ENCODE data around the gene THRB. TPM values are rescaled to one million over a fixed set of nuclear protein-coding genes. Genes with fewer than 3 reads are reported as not detected.
A peak's percentile ranks its signal among the peaks of the same experiment; 100 is the strongest.
"Not testable (repeated sequence)": the region's sequence is repeated elsewhere in the genome, so short reads cannot be mapped to it uniquely, and the experiment has no call there.

THRB gene
- polyA plus RNA-seq, 1 donor = 31.4 TPM

DNA sequence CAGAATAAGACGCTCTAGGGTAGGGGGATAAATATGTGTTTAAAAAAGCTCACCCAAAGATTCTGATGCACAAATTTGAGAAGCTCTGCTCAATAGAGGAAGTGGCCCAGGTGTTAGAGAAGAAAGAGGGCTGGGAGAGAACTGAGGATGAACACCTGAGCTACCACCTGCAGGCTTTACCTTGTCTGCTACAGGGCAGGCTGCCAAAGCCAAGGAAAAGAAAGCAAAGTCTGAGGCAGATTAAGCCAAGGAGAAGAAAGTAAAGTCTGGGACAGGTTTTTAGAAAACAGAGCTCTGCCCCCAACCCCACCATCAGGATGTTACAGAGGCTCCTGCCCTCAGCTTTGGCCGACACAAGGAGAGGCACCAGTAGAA lies 92.9 kb downstream of the THRB start:
- no peak for DNase-seq

DNA sequence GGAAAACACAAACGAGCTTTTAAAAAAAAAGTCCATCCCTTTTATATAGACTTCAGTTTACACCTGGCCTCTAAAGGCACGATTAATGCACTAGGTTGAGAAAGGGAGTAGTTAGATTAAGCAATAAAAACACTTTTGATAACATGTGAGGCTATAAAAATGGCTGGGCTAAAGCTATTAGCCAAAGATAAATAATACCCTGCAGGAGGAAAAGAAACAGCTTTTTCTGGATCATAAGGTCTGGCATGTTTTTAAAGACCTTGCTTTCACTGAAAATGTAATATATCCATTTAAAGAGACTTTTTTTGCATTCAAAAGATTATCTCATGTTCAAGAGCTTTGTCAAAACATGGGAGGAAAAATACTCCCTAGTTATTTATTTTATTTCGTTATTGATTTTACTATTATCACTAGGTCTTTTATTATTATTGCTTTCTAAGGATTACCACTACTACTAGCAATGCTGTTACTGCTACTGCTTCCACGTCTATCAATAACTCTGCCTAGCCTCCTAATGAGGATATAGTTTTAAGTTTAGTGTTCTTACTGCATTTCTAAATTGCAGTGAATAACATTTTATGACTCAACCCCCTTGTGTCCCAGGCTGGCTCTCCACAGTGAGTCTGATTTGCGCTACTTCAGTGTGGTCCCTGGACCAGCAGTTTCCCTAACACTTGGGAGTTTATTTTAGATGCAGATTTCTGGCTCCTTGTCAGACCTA lies 93.4 kb downstream of the THRB start:
- no peak for DNase-seq

DNA sequence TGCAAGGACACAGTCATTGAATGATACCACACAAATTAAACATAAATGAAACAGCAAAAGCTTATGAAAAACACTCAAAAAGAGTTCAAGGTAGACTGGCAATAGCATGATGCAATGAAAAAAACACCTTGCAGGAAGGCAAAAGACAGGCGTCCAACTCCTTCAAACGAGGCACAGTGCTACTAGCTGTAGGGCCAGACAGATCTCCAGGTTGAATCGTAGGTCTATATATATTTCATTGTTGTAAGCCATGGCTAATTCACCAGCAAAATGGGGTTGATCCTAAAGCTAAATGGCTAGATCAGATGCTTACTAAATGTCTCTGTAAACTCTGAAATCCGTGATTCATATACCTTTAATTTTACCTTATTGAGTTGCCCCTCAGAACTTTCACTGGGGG lies 94.2 kb downstream of the THRB start:
- no peak for DNase-seq

DNA sequence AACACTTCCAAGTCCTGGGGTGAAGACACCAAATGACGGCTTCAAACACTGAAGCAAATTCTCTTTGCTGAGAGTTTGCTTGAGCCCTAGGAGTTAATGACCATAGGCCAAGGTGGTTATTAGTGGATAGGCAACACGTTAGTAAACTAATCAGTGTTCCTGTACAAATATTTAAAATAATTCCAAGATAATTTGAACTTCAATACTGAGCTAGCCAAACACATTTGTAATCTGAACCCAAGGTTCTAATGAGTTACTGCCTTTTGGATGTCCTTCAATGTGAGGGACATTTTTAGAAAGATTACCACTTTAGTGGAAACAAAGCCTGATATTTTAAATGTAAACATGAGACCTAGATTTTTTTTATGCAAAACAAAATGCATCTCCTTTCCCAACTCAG lies 94.6 kb downstream of the THRB start:
- no peak for DNase-seq

DNA sequence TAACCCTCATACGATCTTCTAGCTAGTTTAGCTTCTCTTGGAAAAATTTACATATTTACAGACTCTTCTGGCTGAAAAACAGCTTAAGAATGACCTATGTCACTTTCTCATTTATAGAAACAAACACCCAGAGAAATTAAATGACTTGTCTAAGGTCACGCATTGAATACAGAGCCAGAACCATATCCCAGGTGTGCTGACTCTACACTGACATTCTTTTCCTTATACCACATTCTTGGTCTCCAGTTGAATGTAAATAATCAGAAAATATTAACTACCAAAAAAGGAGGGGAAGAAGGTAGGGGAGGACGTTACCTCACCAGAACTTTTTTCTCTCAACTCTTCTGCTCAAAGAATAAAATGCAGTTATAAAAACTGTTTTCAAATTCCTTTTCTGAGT lies 95.0 kb downstream of the THRB start:
- DNase-seq = no peak

DNA sequence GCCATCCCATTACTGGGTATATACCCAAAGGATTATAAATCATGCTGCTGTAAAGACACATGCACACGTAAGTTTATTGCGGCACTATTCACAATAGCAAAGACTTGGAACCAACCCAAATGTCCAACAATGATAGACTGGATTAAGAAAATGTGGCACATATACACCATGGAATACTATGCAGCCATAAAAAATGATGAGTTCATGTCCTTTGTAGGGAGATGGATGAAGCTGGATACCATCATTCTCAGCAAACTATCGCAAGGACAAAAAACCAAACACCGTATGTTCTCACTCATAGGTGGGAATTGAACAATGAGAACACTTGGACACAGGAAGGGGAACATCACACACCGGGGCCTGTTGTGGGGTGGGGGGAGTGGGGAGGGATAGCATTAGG lies 95.9 kb downstream of the THRB start:
- not testable (repeated sequence) for DNase-seq

DNA sequence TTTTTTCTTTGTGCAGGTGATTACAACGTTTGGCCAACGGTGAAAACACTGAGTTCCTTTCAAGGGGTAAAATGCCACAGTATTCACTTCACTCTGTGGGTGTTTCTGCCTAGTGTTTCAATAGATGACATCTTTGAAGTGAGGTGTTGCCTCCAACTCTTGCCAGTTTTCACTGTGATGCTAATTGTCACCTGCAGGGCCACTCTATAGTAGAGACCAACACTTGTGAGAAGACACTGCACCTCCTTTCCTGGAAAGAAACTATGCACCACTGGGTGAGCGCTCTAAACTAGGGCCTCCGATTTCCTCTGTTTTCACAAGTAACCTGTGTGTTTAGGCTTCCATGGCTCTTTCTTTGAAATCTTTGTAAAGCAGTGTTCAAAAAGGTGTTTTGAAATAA lies 98.3 kb downstream of the THRB start:
- DNase-seq = no peak

DNA sequence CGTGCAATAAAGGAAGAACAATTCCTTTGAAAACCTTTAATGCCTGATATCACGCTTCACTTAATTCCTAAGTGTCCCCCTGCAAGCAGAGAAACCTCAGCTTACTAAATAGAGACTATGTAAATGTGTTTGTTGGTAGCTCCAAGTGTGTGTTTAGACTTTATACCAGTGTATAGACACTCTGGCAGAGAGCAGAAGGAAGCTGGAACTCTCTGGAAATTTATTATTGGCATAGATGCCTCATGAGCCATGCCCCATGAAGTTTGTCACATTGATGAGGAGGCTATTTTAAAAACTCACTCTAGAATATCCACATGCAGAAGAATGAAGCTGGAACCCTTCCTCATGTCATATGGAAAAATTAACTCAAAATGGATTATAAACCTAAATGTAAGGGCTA lies 99.9 kb downstream of the THRB start:
- DNase-seq = no peak

DNA sequence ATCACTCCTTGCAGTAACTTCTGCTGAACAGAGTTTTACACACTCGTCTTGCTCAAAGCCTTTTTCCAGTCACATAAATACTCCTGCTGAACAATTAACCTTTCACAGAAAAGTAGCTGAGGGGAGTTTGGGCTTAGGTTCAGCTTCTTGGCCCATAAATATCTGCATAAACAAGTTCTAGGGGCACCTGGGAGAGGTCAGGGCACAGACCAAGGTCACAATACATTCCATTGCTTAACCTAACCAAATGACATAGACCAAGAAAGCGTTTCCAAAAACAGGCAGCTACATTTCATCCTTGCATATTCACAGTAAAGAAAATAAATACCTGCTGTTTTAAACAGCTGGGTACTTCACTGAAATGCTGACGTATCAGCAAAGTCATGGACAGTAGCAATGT lies 101.3 kb downstream of the THRB start:
- DNase-seq = no peak

DNA sequence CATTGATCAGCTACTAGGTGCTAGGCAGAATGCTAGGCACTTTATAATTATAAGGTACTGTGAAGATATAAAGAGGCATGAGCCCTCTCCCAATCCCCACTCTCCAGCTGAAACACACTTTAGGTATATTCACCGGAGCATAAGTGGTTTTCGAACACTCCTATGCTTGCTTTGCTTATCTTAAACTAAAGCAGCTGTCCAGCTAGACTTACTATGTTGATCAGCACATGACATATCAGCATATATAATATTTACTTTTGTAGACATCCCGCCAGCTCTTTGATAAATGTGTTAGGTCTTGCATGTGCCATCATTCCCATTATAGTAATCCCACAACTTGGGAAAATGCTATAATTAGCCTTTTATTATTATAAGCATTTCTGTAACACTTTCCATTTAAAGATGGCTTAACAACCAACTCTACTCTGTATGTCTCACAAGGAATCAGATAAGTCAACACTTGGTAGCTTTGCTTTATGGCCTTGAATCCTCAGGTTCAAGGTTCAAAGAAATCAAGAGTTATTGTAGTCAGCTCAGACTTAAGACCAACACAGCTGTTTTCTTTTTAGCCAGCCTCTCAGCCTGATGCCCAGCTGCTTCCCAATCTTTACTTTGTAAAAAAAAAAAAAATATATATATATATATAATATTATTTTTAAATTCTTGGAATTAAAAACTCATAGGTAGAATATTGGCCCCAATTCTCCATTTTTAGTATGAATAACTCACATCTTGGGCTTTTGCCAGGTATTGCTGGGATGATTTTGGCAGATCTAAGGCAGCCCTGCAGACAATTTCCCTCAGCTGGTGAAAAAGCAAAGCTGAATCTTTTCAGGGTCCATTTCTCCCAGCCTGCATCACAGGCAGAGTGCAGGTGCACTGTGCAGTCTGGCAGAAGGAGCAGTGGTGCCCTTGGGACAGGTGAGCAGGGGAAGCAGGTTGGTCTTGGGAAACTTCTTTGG lies 104.2 kb downstream of the THRB start:
- DNase-seq = no peak

DNA sequence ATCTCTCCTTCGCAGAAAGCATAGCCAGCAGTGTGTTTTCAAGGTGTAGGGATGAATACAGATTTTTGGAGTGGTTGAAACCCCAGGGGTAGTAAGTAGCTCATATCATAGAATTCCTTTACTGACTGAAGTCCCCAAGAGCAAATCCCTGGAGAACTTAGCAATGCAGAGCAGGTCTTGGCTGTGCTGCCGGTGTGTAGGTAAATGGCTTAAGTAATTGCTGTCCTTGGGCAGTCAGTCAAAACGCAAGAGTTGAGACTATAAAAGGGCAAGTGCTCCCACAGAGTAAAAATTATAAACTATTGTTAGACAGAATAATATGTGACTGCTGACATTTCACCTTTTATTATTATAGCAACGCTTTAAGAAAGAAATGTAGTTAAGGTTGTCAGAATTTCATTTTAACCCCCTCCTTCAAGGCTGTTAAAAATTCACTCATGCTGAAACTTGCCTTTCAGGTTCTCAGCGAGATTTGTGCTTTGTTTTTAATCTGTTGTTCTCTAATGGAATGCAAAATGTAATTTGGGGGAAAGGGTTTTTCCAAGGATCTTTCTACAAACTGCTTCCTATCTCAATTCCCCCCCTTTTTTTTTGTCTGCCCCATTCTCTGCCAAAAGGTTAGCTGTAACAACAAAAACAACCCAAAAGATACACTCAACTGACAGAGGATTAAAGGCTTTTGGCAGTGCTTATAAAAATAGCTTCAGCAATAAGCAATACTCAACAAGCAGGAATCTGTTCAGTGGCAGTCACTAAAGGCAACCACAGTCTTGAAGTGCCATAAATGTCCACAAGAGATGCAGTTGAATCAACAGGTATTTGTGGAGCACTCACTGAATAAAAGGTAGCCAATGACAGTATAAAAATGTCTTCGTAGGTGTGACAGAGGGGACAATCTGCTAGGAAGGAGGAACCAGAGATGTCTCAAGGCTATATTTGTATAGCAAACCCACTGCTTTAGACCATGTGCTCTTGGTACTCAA lies 105.3 kb downstream of the THRB start:
- DNase-seq = peak; percentile 66

DNA sequence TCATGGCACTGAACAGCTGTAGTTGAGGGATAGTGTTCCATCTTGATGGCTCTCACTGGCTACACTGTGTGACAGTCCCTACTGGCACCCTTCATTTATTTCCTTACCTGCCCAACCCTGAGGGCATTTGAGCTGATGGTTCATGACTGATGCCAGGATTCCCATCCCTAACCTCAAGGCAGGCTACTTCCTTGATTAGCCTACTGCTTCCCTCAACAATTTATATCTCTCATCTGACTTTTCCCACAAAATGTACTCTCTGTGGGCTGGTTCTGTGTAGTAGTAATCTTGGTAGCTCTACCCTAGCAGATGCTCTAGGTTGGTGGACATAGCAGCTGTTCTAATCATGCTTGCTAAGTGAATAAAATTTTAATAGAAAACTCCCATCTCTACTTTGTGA lies 106.0 kb downstream of the THRB start:
- no peak for DNase-seq

DNA sequence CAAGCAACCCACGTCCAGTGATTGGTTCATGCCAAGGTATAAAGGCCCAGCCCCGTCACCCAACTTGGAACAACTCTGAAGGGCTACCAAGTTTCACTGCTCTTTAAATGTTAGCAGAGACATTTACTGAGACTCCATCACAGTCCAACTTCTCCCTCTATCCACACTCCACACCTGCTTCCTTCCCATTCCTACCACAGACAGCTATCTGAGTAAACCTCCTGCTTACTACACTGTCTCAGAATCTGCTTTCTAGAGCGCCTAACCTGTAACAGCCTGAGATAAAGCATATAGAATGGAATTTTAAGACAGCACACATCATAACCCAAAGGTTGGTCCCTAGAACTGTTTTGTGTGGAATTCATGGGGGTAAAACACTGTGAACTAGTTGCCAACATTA lies 106.5 kb downstream of the THRB start:
- no peak for DNase-seq

DNA sequence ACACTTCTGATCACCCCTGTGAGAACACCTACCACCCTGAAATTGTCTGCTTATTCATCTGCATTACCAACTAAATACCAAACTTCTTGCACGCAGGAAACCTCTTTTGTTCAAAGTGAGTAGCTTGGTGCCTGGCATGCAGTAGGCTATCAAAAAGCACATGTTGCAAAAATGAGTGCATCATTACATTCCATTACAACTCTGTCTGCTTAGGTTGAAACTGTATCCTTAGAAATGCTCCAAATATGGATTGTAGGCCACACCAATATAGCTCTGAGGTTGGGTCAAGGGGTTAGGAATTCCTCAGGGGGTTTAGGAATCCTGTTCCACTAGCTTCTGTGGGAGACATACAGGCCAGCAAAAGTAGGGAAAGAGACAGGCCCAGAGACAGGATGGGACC lies 107.2 kb downstream of the THRB start:
- no peak for DNase-seq

DNA sequence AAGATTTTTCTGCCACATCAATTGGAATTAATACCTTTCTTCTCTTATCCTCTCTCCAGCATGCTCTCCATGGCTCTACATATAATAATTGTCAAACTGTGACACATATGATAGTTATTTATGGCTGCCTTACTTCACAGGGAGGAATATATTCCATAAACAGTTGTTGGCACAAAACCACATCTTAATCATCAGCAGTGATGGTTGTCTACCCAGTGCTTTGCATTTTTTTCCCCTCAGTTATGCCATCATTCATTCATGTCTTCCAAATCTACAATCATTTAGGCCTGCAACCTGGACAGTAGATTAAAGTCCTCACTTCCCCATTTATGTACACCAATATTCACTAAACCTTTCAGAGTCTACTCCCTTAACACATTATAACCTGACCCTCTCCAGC lies 107.7 kb downstream of the THRB start:
- no peak for DNase-seq

DNA sequence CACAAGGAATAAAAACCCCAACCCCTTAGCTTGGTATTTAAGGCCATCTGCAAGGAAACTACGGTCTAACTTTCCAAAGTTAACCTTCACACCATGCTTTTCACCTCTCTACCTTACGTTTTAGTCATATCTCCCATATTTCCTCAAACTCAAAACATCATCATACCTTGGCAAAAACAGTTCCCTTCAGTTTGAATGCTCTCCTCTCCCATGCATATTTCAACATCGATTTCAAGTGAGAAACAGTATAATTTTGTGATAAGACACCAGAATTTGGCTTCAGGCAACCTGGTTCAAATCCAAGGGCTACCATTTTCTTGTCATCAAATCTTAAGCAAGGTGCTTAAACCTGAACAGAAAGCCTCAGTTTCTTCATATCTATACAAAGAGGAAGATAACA lies 108.2 kb downstream of the THRB start:
- DNase-seq = no peak

DNA sequence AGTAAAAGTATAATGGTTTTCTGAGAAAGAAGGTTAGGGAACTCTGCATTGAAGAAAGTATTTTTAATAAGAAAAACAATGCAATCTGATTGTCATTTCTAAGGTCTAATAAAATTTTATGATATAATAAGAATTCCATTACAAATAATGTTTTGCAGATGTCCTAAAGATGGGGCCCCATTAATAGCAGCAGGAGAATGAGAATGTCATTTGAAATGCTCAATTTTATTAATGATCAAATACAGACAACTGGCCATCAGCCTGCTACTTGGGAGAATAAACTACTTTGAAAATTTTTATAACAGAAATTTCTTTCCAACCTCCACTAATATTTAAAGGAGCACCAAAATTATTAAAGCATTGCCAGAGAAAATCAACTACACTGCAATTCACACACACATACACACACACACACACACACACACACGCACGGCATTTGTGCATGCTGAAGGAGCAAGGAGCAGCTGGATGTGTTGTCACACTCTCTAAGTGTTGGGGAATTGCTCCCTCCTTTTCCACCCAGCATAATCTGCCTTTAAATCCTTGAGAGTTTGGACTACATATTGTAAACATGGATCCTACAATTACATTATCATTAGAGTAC lies 109.5 kb downstream of the THRB start:
- no peak for DNase-seq

DNA sequence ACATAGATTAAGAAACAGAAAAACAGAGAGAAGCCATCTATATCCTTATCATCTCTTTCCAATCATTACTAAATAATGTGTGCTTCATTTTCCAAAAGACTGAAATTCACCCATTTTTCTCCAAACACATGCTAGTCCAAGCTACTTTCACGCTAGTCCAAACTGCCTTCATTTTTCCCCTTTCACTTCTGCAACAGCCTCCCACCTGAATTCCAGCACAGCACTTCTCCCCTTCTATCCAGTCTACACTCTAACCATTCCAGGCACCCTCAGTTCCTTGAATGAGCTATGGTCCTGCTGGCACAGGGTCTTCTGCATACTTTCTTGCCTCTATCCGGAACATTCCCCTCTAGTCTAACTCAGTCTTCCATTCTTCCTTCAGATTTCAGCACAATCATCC lies 112.0 kb downstream of the THRB start:
- DNase-seq = no peak

DNA sequence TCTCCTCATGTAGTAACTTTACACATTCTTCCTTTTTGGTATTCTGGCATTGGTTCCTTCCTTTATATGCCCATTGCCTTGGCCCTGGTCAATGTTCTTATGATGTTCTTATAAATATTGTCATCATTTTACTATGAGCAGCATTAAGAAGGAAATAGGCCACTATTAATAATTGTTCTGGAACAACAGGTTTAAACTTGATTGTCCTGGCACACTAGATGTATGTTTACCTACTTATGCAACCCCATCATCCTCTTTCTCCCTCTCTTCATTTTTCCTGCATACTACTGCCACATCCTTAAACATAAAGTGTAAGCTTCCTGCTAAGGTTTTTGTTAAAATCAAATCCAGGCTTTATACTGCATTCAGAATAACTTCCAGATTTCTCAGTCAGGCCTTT lies 114.7 kb downstream of the THRB start:
- DNase-seq = no peak

DNA sequence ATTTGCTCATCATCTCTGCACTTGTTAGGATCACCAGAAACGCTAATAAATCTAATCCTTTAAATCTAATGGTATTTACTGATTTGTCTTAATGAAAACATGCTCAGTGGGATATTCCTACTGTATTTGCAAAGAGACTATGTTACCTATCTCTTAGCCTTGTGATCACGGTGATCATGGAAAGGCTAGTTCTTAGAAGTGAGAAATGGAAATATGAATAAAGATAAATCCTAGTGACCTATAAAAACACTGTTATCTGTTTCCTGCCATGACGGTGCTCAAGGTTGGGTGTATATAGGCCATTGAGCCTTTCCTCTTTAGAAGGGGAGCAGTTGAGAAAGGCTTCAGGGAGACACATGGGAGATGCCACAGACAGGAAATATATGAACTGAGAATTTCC lies 116.3 kb downstream of the THRB start:
- no peak for DNase-seq

DNA sequence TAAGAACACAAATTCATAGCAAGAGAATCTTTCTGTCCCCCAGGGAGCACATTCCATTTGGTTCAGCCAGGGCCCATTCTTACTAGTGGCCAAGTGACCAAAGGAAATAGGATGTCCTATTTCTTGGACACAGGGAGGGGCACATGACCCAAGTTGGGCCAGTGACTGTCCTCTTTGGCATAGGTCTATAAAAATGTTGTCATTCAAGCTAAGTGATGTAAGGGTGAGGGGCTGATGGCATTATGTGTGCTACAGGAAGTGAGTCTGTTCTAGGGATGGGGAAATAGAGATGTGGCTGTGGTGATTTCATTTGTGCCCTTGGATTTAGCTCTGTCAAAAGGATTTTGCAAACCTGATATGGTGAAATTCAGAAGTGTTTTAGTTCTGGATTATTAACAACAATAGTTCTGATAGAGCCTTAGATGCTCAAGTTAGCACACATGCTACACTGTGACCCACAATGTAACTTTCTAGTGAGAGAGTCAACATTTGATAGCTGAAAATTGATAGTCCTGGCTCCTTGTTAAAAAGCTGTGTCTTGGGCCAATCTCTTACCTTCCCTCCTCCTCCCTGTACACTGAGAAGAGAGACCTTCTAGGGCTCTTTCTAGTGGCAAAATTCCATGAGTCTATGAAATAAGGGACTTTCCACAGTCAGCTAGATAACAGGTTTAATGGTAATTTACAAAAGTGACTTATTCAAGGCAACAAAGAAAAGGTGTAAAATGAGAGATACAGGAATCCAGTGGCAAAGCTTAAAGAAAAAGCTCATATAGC lies 117.2 kb downstream of the THRB start:
- DNase-seq = no peak
